ENCODE results near the gene PRKCH.

PRKCH gene

GRCh38 chr14:61368114-61368710 lies 46.8 kb downstream of the PRKCH start:
- no peak for DNase-seq

DNA sequence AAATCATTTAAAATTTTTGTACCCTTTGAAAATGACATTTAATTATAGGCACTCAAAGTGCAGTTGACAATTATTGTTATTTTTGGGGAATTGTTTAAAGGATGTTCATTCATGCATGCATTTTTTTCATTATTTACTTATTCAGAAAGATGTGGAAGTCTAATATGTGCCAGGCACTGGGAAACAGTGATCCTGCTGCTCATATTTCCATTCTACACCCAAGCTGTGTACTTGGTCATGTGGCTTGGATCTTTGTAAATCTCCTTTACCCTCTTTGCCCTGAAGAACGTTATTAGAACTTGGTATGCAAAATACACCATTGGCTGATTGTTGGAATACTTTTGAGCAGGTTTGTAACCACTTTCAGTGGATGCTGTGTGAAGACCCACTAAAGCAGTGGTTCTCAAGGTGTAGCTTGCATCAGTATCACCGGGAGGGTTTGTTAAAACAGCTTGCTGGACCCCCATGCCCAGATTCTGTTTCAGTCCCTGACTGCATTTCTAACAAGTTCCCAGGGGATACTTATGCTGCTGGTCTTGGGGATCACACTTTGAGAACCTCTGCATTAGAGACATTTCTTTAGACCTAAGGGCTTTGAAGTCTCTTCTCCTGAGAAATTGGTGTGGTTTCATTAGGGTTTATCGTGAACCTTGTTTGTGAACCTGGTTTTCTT lies 47.5 kb downstream of the PRKCH start:
- no peak for DNase-seq

GRCh38 chr14:61369454-61369810 lies 48.1 kb downstream of the PRKCH start:
- no peak for DNase-seq

DNA sequence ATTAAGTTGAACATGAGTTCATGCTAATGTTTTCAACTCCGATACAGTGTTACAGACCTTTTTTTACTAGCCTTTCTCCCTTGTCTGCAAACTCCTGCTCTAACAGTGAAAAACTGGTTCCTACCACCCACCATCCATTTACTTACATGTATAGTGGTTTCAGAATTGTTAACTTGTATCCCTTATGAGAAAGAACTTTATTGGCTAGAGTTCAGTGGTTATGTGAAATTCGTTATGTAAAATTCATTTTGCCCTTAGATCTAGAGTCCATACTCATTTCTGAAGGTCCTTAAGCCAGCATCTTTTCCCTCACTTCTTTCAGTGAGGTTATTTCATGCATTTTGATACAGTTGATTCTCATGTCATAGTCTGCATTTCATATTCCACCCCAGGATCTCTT lies 51.0 kb downstream of the PRKCH start:
- DNase-seq: no peak

DNA sequence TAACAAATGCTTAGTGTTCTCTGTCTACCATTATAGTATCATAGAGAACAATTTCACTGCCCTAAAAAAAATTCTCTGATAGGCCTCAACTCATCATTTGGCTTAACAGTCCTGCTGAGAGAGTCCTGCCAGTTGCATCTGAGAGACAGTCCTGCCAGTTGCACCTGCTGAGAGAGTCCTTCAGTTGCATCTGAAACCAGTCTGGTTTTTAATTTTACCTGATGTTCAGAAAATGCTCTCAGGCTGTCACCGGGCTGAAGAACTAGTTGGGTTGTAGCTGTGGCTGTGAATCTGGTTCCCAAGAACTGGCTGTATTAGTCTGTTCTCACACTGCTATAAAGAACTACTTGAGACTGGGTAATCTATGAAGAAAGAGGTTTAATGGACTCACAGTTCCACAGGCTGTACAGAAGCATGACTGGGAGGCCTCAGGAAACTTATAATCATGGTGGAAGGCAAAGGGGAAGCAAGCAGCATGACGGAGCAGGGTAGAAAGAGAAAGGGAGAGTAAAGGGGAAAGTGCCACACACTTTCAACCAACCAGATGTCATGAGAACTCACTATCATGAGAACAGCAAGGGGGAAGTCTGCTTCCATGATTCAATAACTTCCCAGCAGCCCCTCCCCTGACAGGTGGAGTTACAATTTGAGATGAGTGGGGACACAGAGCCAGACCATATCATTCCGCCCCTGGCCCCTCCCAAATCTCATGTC lies 51.6 kb downstream of the PRKCH start:
- no peak for DNase-seq

GRCh38 chr14:61374284-61374683 lies 52.9 kb downstream of the PRKCH start:
- no peak for DNase-seq

- no peak for DNase-seq
Observed at GRCh38 chr14:61375218-61375617, 53.8 kb downstream of the PRKCH start.

DNA sequence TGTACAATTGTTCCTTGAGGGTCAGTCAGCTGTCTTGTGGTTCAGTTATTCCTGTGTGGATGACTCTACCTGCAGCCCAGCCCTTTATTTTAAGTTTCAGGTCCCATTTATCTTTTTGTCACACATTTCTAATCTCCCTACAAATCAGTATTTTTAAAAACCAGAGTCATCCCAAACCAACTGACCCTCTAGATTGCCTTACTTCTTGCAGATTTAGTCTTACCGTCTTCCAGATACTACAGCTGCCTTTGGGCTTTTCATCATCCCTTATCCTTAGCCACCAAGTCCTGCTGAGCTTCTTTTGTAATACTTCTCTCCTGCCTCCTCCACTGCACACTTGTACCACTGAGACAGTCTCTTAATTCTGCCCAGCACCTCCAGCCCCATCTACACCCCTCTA lies 54.9 kb downstream of the PRKCH start:
- DNase-seq: no peak

DNA sequence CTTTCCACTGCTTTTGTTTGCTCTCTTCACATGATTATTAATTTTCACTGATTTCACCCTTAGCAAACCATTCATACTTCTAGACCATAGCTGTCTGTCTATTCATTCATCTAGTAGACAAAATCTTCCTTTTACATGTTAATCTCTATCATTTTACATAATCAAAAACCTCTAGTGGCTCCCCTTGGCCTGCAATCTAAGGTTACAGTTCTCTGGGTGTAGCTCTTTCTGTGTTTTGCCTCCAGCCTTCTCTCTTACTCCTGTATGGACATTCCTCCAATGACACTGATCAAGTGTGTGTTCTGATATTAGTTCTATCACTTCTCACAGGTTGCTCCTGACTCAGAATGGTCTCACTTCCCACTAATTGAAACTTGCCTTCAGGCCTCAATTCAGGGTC lies 56.4 kb downstream of the PRKCH start:
- DNase-seq: no peak

GRCh38 chr14:61379639-61380184 lies 58.3 kb downstream of the PRKCH start:
- no peak for DNase-seq

- DNase-seq: peak in 1 of 6 experiments; percentile 28
Observed at GRCh38 chr14:61380984-61381383, 59.6 kb downstream of the PRKCH start.

DNA sequence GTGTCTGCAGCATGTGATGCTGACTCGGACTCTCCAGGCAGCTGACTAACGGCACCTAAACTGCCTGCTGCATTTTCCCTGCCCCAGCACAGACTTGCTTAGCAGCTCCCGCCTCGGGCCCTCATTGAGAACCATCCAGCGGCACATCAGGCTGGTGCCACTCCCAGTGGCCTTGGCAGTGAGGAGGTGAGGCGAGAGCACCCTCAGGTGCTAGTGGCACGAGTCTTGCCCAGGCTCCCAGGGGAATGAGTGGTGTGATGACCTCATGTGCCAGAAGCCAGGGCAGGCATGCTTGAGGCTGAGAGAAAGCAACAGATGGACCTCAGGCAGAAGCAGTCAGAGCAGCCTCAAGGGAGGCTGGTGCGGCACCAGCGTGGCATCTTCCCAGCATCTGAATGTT lies 60.2 kb downstream of the PRKCH start:
- DNase-seq: no peak

GRCh38 chr14:61382842-61383241 lies 61.5 kb downstream of the PRKCH start:
- no peak for DNase-seq

DNA sequence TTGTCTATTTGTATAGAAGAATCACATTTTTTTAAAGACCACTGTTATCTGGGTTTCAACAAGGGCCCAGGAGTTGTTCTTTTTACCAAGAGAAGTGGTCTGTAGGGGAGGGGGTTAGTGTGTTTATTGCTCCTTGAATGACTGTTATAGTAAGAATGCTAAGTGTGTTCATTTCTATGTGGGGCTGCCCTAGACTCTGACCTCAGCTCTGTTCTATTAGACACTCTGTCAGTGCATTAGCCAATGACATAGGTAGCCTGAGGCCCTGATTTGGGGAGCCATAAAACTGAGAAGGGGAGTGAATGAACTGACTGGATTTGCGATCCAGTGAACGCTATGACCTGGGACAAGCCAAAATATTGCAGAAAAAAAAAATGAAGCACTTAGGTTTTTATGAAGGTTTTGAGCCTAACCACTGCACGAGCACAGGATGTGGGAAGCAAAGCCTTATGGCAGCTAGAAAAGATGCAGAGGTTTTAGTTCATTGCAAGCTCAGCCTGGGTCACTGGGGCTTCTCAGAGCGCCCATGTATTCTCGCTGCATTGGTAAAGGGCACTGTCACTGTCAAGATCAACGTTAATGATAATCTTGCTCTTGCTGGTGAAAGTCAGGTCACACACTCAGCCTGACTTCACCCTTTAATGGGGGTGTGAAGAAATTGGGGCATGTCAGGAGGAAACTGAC lies 63.8 kb downstream of the PRKCH start:
- DNase-seq: peak in 5 of 6 experiments; percentile 28 to 74 (median 62)

- no peak for DNase-seq
Observed at GRCh38 chr14:61386173-61386772, 64.9 kb downstream of the PRKCH start.

- no peak for DNase-seq
Observed at GRCh38 chr14:61387076-61387475, 65.7 kb downstream of the PRKCH start.

DNA sequence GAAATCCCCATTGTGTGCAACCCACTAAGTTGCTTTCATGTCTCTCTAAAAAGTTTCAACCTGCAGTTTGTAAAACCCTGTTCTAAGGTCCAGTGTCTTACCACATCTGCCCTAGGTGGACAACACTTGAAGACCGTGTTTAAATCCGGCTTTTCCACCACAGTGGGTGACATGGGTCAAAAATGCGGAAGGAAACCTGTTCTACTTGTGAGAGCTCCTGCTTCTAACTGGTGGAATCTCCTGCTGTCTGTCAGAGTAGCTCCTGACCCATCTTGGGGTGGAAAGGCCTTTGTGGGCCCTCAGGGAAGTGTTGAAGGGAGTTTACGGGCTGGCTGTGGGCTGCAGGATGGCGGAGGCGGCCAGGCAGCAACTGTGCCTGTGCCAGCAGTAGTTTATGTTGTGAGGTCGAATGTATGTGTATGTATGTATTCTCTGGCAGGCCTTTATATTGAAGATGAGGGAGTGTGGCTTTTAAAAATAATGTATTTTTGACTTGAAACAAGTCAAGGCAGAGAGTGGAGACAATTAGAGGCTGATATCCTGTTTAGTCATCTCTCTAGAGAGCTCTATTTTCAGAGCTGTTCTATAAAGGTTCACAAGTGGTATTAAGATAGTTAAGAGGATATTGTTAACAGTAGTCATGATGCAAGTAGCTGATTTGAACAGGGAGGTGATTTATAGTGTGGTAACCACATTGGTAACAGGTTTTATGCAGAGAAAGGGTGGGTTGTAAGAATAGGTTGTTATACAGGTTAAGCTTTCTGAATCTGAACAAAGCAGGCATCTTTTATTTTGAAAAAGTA lies 67.0 kb downstream of the PRKCH start:
- peak in 5 of 6 experiments; percentile 13 to 56 (median 38) for DNase-seq

DNA sequence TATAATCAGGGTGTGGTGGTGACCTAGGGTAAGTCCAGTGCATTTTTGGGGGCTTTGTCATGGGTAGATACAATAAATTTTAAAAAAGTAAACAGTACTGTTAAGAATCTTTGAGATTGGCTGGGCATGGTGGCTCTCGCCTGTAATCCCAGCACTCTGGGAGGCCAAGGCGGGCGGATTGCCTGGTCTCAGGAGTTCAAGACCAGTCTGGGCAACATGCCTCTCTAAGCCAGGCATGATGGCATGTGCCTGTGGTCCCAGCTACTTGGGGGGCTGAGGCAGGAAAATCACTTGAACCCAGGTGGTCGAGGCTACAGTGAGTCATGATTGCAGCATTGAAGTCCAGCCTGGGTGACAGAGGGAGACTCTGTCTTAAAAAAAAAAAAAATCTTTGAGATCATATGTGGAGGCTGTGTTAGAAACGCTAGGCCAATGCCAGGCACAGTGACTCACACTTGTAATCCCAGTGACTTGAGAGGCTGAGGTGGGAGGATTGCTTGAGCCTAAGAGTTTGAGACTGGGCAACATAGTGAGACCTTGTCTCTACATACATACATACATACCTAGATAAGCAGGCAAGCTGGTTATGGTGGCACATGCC lies 67.7 kb downstream of the PRKCH start:
- DNase-seq: no peak

- no peak for DNase-seq
Observed at GRCh38 chr14:61391119-61391518, 69.7 kb downstream of the PRKCH start.

- no peak for DNase-seq
Observed at GRCh38 chr14:61392297-61392696, 70.9 kb downstream of the PRKCH start.

GRCh38 chr14:61394542-61394941 lies 73.2 kb downstream of the PRKCH start:
- DNase-seq: no peak
